ENCODE results near the gene MRPL40. TPM values are rescaled to one million over a fixed set of nuclear protein-coding genes. Genes with fewer than 3 reads are reported as not detected.

The MRPL40 gene
- total and polyA plus RNA-seq, 10 of the 15 experiments (the other 5 are each of a cell fraction or from before 2014, with no cell fraction given) = 41.2 to 207 (median 69.1) TPM

DNA sequence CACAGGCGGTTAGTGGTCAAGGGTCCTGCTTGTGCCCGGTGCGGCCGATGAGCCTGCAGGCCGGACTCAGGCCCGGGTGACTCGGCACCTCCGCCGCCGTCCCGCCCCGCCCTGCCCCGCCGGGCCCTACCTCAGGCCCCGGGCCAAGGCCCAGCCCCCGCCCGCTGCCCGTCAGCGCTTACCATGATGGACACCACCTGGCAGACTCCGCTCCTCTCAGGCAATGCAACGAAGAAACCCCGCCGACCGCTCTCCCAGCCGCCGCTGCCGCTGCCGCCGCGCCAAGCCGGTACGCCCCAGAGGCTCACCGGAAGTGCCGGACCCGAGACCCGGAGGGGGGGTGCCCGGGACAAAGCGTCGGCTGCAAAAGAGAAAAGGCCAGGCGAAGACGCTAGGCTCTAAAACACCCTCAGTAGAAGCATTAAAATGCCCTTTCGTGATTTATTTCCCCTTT is 46.6 kb downstream of the MRPL40 start, which contains the start of gene UFD1 (continued):
- TF ChIP-seq, protein P1, sequence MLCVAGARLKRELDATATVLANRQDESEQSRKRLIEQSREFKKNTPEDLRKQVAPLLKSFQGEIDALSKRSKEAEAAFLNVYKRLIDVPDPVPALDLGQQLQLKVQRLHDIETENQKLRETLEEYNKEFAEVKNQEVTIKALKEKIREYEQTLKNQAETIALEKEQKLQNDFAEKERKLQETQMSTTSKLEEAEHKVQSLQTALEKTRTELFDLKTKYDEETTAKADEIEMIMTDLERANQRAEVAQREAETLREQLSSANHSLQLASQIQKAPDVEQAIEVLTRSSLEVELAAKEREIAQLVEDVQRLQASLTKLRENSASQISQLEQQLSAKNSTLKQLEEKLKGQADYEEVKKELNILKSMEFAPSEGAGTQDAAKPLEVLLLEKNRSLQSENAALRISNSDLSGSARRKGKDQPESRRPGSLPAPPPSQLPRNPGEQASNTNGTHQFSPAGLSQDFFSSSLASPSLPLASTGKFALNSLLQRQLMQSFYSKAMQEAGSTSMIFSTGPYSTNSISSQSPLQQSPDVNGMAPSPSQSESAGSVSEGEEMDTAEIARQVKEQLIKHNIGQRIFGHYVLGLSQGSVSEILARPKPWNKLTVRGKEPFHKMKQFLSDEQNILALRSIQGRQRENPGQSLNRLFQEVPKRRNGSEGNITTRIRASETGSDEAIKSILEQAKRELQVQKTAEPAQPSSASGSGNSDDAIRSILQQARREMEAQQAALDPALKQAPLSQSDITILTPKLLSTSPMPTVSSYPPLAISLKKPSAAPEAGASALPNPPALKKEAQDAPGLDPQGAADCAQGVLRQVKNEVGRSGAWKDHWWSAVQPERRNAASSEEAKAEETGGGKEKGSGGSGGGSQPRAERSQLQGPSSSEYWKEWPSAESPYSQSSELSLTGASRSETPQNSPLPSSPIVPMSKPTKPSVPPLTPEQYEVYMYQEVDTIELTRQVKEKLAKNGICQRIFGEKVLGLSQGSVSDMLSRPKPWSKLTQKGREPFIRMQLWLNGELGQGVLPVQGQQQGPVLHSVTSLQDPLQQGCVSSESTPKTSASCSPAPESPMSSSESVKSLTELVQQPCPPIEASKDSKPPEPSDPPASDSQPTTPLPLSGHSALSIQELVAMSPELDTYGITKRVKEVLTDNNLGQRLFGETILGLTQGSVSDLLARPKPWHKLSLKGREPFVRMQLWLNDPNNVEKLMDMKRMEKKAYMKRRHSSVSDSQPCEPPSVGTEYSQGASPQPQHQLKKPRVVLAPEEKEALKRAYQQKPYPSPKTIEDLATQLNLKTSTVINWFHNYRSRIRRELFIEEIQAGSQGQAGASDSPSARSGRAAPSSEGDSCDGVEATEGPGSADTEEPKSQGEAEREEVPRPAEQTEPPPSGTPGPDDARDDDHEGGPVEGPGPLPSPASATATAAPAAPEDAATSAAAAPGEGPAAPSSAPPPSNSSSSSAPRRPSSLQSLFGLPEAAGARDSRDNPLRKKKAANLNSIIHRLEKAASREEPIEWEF (IDR thresholded peaks at IDR 0.05; ENCODE audit: insufficient replicate concordance, low read depth, low read length) = no peak
- TF ChIP-seq GABPA (IDR thresholded peaks at IDR 0.05; ENCODE audit: low read depth) = peak; percentile 88
- TF ChIP-seq POLR2AphosphoS5 (IDR thresholded peaks at IDR 0.05; ENCODE audit: low read length) = peak; percentile 51; the same call in 1 of the 2 replicates
- TF ChIP-seq, protein P2, sequence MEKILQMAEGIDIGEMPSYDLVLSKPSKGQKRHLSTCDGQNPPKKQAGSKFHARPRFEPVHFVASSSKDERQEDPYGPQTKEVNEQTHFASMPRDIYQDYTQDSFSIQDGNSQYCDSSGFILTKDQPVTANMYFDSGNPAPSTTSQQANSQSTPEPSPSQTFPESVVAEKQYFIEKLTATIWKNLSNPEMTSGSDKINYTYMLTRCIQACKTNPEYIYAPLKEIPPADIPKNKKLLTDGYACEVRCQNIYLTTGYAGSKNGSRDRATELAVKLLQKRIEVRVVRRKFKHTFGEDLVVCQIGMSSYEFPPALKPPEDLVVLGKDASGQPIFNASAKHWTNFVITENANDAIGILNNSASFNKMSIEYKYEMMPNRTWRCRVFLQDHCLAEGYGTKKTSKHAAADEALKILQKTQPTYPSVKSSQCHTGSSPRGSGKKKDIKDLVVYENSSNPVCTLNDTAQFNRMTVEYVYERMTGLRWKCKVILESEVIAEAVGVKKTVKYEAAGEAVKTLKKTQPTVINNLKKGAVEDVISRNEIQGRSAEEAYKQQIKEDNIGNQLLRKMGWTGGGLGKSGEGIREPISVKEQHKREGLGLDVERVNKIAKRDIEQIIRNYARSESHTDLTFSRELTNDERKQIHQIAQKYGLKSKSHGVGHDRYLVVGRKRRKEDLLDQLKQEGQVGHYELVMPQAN (conservative IDR thresholded peaks at IDR 0.05) = peak; percentile 48; the same call in 1 of the 2 replicates
- TF ChIP-seq SIN3A (IDR thresholded peaks at IDR 0.05; ENCODE audit: low read depth, low read length) = 0 out of 2 replicates have a peak, but pooled peaks have one; percentile 44
- TF ChIP-seq BMI1 (IDR thresholded peaks at IDR 0.05; ENCODE audit: borderline replicate concordance) = no peak
- peak; percentile 98 for TF ChIP-seq FOXK2 (IDR thresholded peaks at IDR 0.05)
- TF ChIP-seq SIX5 (IDR thresholded peaks at IDR 0.05; ENCODE audit: low read depth, low read length, severe bottlenecking) = peak; percentile 68
- TF ChIP-seq NRF1 (conservative IDR thresholded peaks at IDR 0.05; ENCODE audit: low read depth, low read length) = no peak
- TF ChIP-seq NR2C2 (IDR thresholded peaks at IDR 0.05; ENCODE audit: borderline replicate concordance, control insufficient read depth, insufficient read length, low read depth) = no peak
- peak; percentile 94 for TF ChIP-seq TCF12 (IDR thresholded peaks at IDR 0.05; ENCODE audit: low read depth, low read length)
- TF ChIP-seq TBL1XR1 (IDR thresholded peaks at IDR 0.05; ENCODE audit: low read depth, low read length) = no peak
- TF ChIP-seq SP1 (IDR thresholded peaks at IDR 0.05; ENCODE audit: low read depth, low read length) = peak; percentile 64
- TF ChIP-seq, protein P3, sequence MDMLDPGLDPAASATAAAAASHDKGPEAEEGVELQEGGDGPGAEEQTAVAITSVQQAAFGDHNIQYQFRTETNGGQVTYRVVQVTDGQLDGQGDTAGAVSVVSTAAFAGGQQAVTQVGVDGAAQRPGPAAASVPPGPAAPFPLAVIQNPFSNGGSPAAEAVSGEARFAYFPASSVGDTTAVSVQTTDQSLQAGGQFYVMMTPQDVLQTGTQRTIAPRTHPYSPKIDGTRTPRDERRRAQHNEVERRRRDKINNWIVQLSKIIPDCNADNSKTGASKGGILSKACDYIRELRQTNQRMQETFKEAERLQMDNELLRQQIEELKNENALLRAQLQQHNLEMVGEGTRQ (IDR thresholded peaks at IDR 0.05; ENCODE audit: borderline replicate concordance, low read depth, low read length) = no peak
- TF ChIP-seq HDAC2 (IDR thresholded peaks at IDR 0.05) = no peak
- TF ChIP-seq, protein P4, sequence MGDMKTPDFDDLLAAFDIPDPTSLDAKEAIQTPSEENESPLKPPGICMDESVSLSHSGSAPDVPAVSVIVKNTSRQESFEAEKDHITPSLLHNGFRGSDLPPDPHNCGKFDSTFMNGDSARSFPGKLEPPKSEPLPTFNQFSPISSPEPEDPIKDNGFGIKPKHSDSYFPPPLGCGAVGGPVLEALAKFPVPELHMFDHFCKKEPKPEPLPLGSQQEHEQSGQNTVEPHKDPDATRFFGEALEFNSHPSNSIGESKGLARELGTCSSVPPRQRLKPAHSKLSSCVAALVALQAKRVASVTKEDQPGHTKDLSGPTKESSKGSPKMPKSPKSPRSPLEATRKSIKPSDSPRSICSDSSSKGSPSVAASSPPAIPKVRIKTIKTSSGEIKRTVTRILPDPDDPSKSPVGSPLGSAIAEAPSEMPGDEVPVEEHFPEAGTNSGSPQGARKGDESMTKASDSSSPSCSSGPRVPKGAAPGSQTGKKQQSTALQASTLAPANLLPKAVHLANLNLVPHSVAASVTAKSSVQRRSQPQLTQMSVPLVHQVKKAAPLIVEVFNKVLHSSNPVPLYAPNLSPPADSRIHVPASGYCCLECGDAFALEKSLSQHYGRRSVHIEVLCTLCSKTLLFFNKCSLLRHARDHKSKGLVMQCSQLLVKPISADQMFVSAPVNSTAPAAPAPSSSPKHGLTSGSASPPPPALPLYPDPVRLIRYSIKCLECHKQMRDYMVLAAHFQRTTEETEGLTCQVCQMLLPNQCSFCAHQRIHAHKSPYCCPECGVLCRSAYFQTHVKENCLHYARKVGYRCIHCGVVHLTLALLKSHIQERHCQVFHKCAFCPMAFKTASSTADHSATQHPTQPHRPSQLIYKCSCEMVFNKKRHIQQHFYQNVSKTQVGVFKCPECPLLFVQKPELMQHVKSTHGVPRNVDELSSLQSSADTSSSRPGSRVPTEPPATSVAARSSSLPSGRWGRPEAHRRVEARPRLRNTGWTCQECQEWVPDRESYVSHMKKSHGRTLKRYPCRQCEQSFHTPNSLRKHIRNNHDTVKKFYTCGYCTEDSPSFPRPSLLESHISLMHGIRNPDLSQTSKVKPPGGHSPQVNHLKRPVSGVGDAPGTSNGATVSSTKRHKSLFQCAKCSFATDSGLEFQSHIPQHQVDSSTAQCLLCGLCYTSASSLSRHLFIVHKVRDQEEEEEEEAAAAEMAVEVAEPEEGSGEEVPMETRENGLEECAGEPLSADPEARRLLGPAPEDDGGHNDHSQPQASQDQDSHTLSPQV (IDR thresholded peaks at IDR 0.05) = no peak
- TF ChIP-seq, protein P5, sequence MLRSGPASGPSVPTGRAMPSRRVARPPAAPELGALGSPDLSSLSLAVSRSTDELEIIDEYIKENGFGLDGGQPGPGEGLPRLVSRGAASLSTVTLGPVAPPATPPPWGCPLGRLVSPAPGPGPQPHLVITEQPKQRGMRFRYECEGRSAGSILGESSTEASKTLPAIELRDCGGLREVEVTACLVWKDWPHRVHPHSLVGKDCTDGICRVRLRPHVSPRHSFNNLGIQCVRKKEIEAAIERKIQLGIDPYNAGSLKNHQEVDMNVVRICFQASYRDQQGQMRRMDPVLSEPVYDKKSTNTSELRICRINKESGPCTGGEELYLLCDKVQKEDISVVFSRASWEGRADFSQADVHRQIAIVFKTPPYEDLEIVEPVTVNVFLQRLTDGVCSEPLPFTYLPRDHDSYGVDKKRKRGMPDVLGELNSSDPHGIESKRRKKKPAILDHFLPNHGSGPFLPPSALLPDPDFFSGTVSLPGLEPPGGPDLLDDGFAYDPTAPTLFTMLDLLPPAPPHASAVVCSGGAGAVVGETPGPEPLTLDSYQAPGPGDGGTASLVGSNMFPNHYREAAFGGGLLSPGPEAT (IDR thresholded peaks at IDR 0.05; ENCODE audit: low read depth) = peak; percentile 95
